WERI-Rb-1 (cell line): ENCODE measurements around the gene ATP13A2.

Source experiments
- DNase-seq: peaks from one replicate; pipeline ENCODE4 v3.0.0-alpha.2; 2020
- H3K27ac ChIP-seq: fragments of 250-450 bp; sonication (Bioruptor Pico); 2 replicates; pipeline ENCODE4 v1.5.1; 2020; ENCODE audit warnings: mild to moderate bottlenecking, moderate library complexity
- H3K27me3 ChIP-seq: fragments of 250-450 bp; sonication (Bioruptor Pico); 2 replicates; pipeline ENCODE4 v1.5.1; 2021; ENCODE audit warnings: mild to moderate bottlenecking, low read depth, moderate library complexity; ENCODE audit not compliant: insufficient read depth, severe bottlenecking
- H3K36me3 ChIP-seq: fragments of 250-450 bp; sonication (Bioruptor Pico); 2 replicates; pipeline ENCODE4 v1.5.1; 2020; ENCODE audit warnings: mild to moderate bottlenecking, moderate library complexity
- H3K4me3 ChIP-seq: 2 replicates; pipeline ENCODE4 v1.5.1; 2011; ENCODE audit warnings: low read depth, mild to moderate bottlenecking, control low read depth, low read length
- H3K9me3 ChIP-seq: fragments of 250-450 bp; sonication (Bioruptor Pico); 2 replicates; pipeline ENCODE4 v1.5.1; 2021; ENCODE audit warnings: mild to moderate bottlenecking, moderate library complexity; ENCODE audit not compliant: severe bottlenecking
- CTCF ChIP-seq: IDR thresholded peaks from 2 replicates; pipeline ENCODE4 v1.5.1; 2011; ENCODE audit warnings: low read depth, mild to moderate bottlenecking, control low read depth, inconsistent platforms, low read length

ATP13A2 gene

GRCh38 chr1:16986560-16986959, 25.2 kb downstream of the ATP13A2 start:
- TF ChIP-seq CTCF = no peak
- no peak overlapping the region for H3K4me3 ChIP-seq

GRCh38 chr1:16986113-16986512, 25.6 kb downstream of the ATP13A2 start:
- no peaks in the 10 kb centered on the region for H3K9me3 ChIP-seq
- H3K27ac ChIP-seq = no peak overlapping the region
- TF ChIP-seq CTCF = no peak
- H3K36me3 ChIP-seq = peaks cover 18% of the 10 kb centered on the region
- H3K4me3 ChIP-seq = no peak overlapping the region
- no peak for DNase-seq
- no peaks in the 10 kb centered on the region for H3K27me3 ChIP-seq

More at GRCh38 chr1:16986560-16986959, 25.2 kb downstream of the ATP13A2 start:
- no peaks in the 10 kb centered on the region for H3K27me3 ChIP-seq
- peaks cover 18% of the 10 kb centered on the region for H3K36me3 ChIP-seq
- no peaks in the 10 kb centered on the region for H3K9me3 ChIP-seq
- H3K27ac ChIP-seq = no peak overlapping the region
- no peak for DNase-seq

- no peak for DNase-seq
- TF ChIP-seq CTCF = no peak
- Histone ChIP-seq H3K4me3 (no peak overlapping the region), H3K27ac (no peak overlapping the region), H3K27me3 (no peaks in the 10 kb centered on the region), H3K9me3 (no peaks in the 10 kb centered on the region), H3K36me3 (peaks cover 18% of the 10 kb centered on the region)
Observed at GRCh38 chr1:16984717-16985116, 27.0 kb downstream of the ATP13A2 start.

GRCh38 chr1:16983649-16984048, 28.1 kb downstream of the ATP13A2 start:
- peaks cover 14% of the 10 kb centered on the region for H3K36me3 ChIP-seq
- H3K27me3 ChIP-seq = no peaks in the 10 kb centered on the region
- H3K27ac ChIP-seq = no peak overlapping the region
- no peak for DNase-seq
- TF ChIP-seq CTCF = no peak
- H3K4me3 ChIP-seq = no peak overlapping the region
- no peaks in the 10 kb centered on the region for H3K9me3 ChIP-seq

- H3K4me3 ChIP-seq = no peak overlapping the region
- DNase-seq = no peak
- H3K9me3 ChIP-seq = no peaks in the 10 kb centered on the region
- H3K27me3 ChIP-seq = no peaks in the 10 kb centered on the region
- H3K36me3 ChIP-seq = peaks cover 12% of the 10 kb centered on the region
- TF ChIP-seq CTCF = no peak
- H3K27ac ChIP-seq = no peak overlapping the region
Observed at GRCh38 chr1:16982902-16983301, 28.8 kb downstream of the ATP13A2 start.

GRCh38 chr1:16981269-16981849, 30.4 kb downstream of the ATP13A2 start:
- no peak overlapping the region for H3K4me3 ChIP-seq
- no peak for DNase-seq
- peaks cover 7% of the 10 kb centered on the region; the same call in 1 of the 2 replicates for H3K36me3 ChIP-seq
- H3K9me3 ChIP-seq = no peaks in the 10 kb centered on the region
- no peak for TF ChIP-seq CTCF
- no peaks in the 10 kb centered on the region for H3K27me3 ChIP-seq
- no peak overlapping the region for H3K27ac ChIP-seq
